NCI-H2196 (cell line): Measurements from ENCODE around the gene EPB41L1.

Source experiments
- DNase-seq: peaks from one replicate; lab custom pipeline; 2025; ENCODE audit not compliant: unreplicated experiment; lab: John Stamatoyannopoulos, UW

Gene EPB41L1

DNA sequence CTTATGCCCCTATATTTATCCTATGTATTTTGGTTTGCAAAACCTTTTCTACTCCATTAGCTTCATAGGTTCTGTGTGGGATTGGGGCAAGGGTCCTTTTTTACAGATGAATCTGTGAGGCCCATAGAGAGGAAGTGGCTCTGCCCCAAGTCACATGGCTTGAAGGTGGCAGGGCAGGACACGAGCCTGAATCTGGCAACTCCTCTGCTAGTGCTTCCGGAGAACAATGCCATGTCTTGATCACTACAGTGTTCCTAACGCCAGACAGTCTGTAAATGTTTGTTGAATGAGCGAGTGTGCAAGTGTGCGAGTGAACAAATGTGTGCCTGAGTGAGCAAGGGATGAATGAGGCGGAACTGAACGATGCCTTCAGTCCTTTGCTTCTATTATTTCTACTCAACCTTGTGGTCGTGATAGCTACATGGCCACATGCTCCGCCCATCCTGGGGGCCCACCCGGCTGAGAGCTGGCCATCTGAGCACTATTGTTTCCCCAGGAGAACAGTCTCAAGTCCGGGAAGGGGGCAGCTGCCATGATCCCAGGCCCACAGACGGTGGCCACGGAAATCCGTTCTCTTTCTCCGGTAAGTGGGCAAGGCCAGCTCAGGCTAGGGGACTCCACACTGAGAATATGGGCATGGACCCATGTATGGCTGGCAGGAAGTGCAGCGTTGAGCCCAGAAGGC is 64.0 kb downstream of the EPB41L1 start:
- no peak for DNase-seq

DNA sequence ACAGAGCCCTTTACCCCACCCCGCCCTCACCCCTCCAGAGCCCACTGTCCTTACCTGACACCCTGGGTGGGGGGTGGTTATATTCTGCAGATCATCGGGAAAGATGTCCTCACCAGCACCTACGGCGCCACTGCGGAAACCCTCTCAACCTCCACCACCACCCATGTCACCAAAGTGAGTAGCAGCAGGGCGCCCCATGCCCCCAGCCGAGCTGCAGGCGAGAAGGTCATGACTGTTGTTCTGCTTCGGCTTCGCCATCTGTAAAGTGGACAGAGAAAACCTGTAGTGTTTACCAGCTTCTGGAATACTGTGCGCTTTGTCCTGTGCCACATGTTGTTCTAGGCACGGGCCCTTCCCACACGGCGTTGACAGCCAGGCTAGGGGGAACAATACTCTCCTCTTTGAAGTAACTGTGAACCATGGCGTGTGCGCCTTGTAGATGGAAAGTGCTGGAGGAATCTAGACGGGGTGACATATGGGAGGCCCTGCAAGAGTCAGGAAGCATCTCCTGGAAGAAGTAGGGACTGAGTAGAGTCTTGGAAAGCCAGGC is 65.2 kb downstream of the EPB41L1 start:
- DNase-seq: no peak

- DNase-seq: no peak
These were observed 71.1 kb downstream of the EPB41L1 start for GRCh38 chr20:36225666-36226065.

DNA sequence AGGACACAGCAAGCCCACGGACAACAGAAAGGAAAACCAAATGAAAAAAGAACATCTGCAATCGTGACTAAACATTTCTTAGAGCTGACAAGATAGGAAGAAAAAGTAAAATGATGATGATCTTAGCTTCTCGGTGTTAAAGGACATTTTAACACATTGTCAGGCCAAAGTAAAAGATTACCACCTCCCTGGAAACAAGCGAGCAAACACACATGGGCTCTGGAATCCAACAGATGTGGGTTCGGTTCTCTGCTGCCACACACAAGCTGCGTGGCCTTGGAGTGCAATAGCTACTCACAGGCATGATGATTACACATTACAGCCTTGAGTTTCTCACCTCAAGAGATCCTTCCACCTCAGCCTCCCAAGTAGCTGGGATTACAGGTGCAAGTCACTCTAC is 74.2 kb downstream of the EPB41L1 start:
- DNase-seq: no peak

DNA sequence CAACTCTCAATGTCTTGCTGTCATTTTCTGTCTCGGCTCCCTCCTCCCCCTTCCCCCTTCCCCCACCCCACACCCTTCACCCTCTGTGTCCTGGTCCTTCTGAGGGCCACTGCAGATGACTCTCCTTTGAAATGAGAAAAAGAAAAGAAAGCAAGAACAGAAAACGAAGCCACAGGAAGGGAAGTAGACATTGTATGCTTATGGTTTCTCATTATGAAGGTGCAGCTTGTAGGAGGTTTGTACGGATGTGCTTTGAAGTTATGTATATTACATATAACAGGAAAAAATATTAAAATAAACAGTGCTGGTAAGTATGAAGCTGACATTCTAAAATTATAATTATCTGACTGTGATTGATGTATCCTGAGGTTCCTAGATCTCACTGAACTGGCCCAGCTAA is 75.5 kb downstream of the EPB41L1 start:
- DNase-seq: no peak

DNA sequence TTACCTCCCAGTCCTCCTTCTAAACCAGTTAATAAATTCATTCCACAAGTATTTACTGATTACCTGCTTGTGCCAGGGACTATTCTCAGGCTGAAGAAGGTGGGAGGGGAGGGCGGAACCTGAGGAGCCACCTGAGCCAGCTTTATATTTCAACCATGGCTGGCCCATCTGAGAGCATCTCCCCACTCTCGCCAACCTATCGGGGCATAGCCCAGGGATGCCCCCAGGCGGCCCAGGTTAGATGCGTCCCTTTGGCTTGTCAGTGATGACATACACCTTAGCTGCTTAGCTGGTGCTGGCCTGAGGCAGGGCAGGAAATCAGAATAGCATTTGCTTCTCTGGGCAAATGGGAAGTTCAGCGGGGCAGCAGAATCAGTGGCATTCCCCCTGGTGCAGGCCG is 76.8 kb downstream of the EPB41L1 start:
- no peak for DNase-seq

GRCh38 chr20:36234771-36235320 is 80.3 kb downstream of the EPB41L1 start:
- no peak for DNase-seq

- peak; percentile 80 for DNase-seq
These were observed 81.6 kb downstream of the EPB41L1 start, which contains the start of gene AAR2 for GRCh38 chr20:36235892-36236785. Gene AAR2, plus strand, starts transcription at chr20:36236478. Its CDS starts 3,391 bp downstream, at chr20:36239869.

DNA sequence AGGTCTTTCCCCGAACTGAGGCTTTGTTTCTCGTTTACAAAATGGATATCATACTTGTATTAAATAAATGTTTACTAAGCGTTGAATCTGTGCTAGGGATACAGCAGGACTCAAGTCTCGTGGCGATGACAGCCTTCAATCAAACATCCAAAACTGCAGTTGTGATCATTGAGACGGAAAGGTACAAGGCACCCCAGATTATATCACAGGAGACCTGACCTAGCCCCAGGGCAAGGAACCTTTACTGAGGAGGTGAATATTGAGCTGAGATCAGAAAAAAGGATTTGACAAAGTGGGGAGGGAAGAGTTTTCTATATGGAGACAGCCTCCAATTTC is 82.2 kb downstream of the EPB41L1 start:
- no peak for DNase-seq

DNA sequence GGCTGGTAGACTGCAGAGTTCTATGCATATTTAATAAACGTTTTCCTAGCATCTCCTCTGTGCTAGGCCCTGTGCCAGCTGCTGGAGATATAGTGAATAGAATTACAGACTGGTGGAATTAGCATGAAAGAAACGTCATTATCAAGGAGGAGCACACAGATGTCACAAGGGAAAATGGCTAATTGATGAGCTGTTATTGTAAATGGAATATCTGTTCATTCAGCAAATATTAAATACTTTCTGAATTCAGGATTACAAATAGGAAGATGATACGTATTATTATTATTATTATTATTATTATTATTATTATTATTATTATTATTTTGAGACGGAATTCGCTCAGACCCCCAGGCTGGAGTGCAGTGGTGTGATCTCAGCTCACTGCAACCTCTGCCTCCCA is 82.9 kb downstream of the EPB41L1 start:
- no peak for DNase-seq

DNA sequence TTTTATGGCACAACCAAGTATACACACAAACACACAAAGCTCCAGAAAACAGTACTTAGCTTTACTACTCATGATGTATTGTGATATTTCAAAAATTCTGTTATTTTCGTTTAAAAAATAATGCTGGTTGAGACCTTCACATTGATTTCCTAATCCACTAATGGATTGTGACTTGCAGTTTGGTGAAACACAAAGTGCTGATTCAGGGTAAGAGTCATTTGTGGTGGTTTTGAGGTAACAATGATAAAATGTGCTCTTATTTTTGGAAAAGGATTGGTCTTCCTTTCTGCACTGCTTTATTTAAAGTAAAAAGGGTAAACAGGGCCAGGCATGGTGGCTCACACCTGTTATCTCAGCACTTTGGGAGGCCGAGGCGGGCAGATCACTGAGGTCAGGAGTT is 83.6 kb downstream of the EPB41L1 start:
- no peak for DNase-seq

- no peak for DNase-seq
These were observed 84.2 kb downstream of the EPB41L1 start for GRCh38 chr20:36238760-36239159.

DNA sequence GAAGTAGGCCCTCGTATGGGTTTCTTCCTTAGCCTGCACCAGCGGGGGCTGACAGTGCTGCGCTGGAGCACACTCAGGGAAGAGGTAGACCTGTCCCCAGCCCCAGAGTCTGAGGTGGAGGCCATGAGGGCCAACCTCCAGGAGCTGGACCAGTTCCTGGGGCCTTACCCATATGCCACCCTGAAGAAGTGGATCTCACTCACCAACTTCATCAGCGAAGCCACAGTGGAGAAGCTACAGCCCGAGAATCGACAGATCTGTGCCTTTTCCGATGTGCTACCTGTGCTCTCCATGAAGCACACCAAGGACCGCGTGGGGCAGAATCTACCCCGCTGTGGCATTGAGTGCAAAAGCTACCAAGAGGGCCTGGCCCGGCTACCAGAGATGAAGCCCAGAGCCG is 85.5 kb downstream of the EPB41L1 start:
- DNase-seq: no peak

DNA sequence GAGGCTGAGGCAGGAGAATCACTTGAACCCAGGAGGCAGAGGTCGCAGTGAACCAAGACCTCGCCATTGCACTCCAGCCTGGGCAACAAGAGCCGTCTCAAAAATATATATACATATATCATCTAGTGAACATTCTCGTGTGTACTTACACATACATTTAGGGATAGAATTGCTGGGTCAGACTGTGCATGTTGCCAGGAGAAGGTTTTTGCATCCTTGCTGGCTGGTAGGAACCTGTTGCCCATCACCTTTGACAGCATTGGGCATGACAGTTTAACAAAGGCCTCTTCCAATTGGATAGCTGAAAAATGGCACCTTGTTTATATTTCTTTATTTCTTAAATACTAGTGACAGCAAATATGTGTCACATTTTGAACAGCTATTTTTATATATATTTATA is 87.1 kb downstream of the EPB41L1 start:
- DNase-seq: no peak

GRCh38 chr20:36243726-36244125 is 89.2 kb downstream of the EPB41L1 start:
- no peak for DNase-seq

DNA sequence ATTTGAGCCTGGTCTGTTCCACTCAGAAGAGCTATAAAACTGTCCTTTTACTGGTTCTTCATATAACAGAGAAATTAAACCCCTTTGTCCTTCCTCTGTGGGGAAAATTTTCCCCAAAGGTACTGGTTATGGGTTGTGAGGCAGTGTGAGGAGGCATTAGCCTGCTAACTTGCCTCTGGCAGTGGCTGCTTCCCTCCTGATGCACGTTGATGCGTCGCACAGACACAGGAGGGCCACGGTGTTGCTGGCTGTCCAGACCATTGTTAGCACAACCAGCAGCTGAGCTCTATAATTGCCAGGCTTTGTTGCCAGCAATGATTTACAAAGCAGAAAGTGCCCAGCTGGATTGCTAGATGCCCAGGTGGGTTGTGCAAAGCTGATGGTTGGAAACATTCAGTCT is 91.9 kb downstream of the EPB41L1 start:
- DNase-seq: peak; percentile 34

- no peak for DNase-seq
These were observed 94.3 kb downstream of the EPB41L1 start for GRCh38 chr20:36248836-36249235.

DNA sequence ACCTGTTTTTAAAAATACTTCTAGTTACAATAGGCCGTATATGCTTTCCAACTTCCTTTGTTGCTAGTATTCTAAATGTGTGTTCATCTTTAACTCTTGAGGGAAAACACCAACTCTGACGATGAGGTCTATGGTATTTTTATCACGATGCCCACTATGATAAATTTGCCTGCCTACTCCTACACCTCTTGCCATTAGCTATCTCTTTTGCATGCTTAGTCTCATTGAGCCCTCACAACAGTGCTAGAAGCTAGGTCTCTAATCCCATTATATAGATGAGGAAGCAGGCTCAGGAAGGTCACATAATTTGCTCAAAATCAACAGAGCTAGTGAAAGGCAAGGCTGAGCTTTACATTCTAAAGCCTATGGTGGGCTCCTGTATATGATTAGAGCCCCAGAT is 94.9 kb downstream of the EPB41L1 start:
- DNase-seq: no peak

- DNase-seq: no peak
These were observed 96.9 kb downstream of the EPB41L1 start for GRCh38 chr20:36251426-36251825.

- no peak for DNase-seq
These were observed 98.0 kb downstream of the EPB41L1 start for GRCh38 chr20:36252511-36252910.

GRCh38 chr20:36253036-36253435 is 98.5 kb downstream of the EPB41L1 start:
- DNase-seq: no peak

GRCh38 chr20:36254076-36254475 is 99.5 kb downstream of the EPB41L1 start:
- DNase-seq: no peak
